DMS114 treated with DMSO at 0.1 percent for 48 hours (cell line): ENCODE results near the gene SYMPK.

Experiments used
- DNase-seq: peaks from one replicate; lab custom pipeline; 2025; ENCODE audit not compliant: unreplicated experiment; lab: John Stamatoyannopoulos, UW

The SYMPK gene

GRCh38 chr19:45782820-45783785 lies 79.8 kb downstream of the SYMPK start:
- no peak for DNase-seq

GRCh38 chr19:45782162-45782691 lies 80.7 kb downstream of the SYMPK start, which contains the start of gene DMPK:
TSS of gene DMPK (minus strand) at chr19:45782490. CDS start at chr19:45782352, 138 bp downstream.
- no peak for DNase-seq

- DNase-seq = no peak
Observed at GRCh38 chr19:45781214-45782161, 81.5 kb downstream of the SYMPK start.

GRCh38 chr19:45780448-45781213 lies 82.3 kb downstream of the SYMPK start:
- no peak for DNase-seq

GRCh38 chr19:45780146-45780447 lies 82.8 kb downstream of the SYMPK start:
- no peak for DNase-seq

- no peak for DNase-seq
Observed at GRCh38 chr19:45779231-45780145, 83.5 kb downstream of the SYMPK start.

GRCh38 chr19:45778010-45778661 lies 84.8 kb downstream of the SYMPK start:
- no peak for DNase-seq

GRCh38 chr19:45777395-45777961 lies 85.5 kb downstream of the SYMPK start:
- no peak for DNase-seq

- no peak for DNase-seq
Observed at GRCh38 chr19:45774765-45775164, 88.2 kb downstream of the SYMPK start.

- no peak for DNase-seq
Observed at GRCh38 chr19:45773384-45773783, 89.6 kb downstream of the SYMPK start.

- no peak for DNase-seq
Observed at GRCh38 chr19:45772912-45773311, 90.0 kb downstream of the SYMPK start.

GRCh38 chr19:45772130-45772840 lies 90.7 kb downstream of the SYMPK start:
- no peak for DNase-seq

GRCh38 chr19:45771311-45771933 lies 91.5 kb downstream of the SYMPK start:
- DNase-seq = no peak

- DNase-seq = peak; percentile 86
Observed at GRCh38 chr19:45770192-45771101, 92.5 kb downstream of the SYMPK start.

GRCh38 chr19:45769821-45770191 lies 93.1 kb downstream of the SYMPK start:
- no peak for DNase-seq

GRCh38 chr19:45768984-45769782 lies 93.8 kb downstream of the SYMPK start, which contains the start of gene SIX5:
TSS of gene SIX5 (minus strand) at chr19:45769252. CDS start at chr19:45768844, 408 bp downstream.
- peak; percentile 84 for DNase-seq
